Neutrophil (primary cell): ENCODE measurements around the gene CSRNP2.

Experiments
- H3K27ac ChIP-seq: fragments of 200-600 bp; sonication (generic); 2 replicates; pipeline ENCODE4 v1.5.1; 2016; ENCODE audit warnings: mild to moderate bottlenecking, moderate library complexity
- H3K27me3 ChIP-seq: fragments of 200-600 bp; sonication (generic); 2 replicates; pipeline ENCODE4 v1.6.0; 2016; ENCODE audit warnings: mild to moderate bottlenecking
- H3K36me3 ChIP-seq: fragments of 200-600 bp; sonication (generic); 2 replicates; pipeline ENCODE4 v1.5.1; 2017
- H3K4me1 ChIP-seq, 2 experiments: fragments of 200-600 bp in 1 of 2; sonication (generic) in 1 of 2; 1 replicate in 1 of 2; 2 replicates in 1 of 2; pipeline versions ENCODE4 v1.5.1 to v1.6.1; 2013 to 2016; ENCODE audit warnings: low read depth in 1 of 2, low read length in 1 of 2, mild to moderate bottlenecking in 1 of 2, moderate library complexity in 1 of 2; ENCODE audit not compliant: control insufficient read depth in 1 of 2, insufficient read depth in 1 of 2
- H3K4me3 ChIP-seq, 2 experiments: fragments of 200-600 bp in 1 of 2; sonication (generic) in 1 of 2; 1 replicate in 1 of 2; 2 replicates in 1 of 2; pipeline ENCODE4 v1.5.1; 2013 to 2016; ENCODE audit warnings: low read depth in 1 of 2, low read length in 1 of 2, mild to moderate bottlenecking in 1 of 2, moderate library complexity in 1 of 2
- H3K9me3 ChIP-seq: fragments of 200-600 bp; sonication (generic); 2 replicates; pipeline ENCODE4 v1.5.1; 2016
- TF ChIP-seq, protein P1 (sequence below): fragments of 200-600 bp; sonication (generic); IDR thresholded peaks from 2 replicates; pipeline ENCODE4 v1.5.1; 2016; ENCODE audit warnings: antibody characterized with exemption

CSRNP2 gene

DNA sequence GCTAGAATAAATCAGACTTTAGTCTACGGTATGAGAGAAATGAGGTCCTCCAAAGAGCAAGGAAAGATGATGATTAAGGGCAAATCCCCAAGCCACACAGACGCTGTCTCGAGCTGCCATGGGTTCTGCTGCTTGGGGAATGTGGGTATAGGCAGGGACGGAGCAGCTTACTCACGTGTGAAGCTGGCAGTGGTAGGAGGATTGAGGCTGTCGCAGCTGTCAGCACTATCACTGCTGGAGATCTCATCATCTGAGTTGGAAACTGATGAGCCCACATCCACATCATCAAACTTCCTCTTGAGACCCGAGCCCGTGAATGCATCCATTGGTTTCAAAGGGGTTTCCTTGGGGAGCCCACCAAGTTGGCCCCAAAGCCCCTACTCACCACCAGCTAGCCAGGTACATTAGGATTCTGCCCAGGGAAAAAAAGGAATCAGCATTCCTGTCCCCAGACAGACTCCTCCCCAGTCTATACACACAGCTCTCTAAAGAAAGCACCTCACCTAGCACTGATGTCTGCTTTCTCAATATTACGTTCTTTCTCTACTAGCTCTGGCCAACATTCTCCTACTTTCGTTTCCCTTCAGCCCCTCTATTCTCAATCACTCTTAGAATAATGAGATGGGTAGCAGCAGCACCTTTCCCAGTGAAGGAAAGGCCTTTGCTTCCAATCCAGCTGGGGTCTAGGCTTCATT lies 7.0 kb downstream of the CSRNP2 start:
- peaks cover 25% of the 10 kb centered on the region for H3K36me3 ChIP-seq
- H3K27ac ChIP-seq, result no peak overlapping the region
- no peak overlapping the region for H3K4me3 ChIP-seq
- TF ChIP-seq, protein P1, sequence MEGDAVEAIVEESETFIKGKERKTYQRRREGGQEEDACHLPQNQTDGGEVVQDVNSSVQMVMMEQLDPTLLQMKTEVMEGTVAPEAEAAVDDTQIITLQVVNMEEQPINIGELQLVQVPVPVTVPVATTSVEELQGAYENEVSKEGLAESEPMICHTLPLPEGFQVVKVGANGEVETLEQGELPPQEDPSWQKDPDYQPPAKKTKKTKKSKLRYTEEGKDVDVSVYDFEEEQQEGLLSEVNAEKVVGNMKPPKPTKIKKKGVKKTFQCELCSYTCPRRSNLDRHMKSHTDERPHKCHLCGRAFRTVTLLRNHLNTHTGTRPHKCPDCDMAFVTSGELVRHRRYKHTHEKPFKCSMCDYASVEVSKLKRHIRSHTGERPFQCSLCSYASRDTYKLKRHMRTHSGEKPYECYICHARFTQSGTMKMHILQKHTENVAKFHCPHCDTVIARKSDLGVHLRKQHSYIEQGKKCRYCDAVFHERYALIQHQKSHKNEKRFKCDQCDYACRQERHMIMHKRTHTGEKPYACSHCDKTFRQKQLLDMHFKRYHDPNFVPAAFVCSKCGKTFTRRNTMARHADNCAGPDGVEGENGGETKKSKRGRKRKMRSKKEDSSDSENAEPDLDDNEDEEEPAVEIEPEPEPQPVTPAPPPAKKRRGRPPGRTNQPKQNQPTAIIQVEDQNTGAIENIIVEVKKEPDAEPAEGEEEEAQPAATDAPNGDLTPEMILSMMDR, result no peak
- peaks cover 0 to 4% of the 10 kb centered on the region in 2 experiments for H3K4me1 ChIP-seq
- H3K27me3 ChIP-seq, result no peaks in the 10 kb centered on the region
- H3K9me3 ChIP-seq, result no peaks in the 10 kb centered on the region

DNA sequence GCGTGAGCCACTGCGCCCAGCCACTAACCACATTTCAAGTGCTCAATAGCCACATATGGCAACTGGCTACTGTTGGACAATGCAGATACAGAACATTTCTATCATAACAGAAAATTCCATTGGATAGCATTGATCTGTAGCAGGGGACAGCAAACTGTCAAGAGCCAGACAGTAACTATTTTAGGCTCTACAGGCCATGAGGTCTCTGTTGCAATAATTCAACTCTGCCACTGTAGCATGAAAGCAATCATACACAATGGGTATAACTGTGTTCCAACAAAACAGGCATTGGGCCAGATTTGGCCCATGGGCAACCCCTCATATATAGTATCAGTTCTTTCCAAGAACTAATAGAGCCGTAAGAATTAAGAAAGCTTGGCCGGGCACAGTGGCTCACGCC lies 8.0 kb downstream of the CSRNP2 start:
- Histone ChIP-seq H3K27me3 (no peaks in the 10 kb centered on the region), H3K27ac (no peak overlapping the region), H3K4me3 (no peak overlapping the region), H3K4me1 (peaks cover 0 to 4% of the 10 kb centered on the region in 2 experiments), H3K36me3 (peaks cover 26% of the 10 kb centered on the region), H3K9me3 (no peaks in the 10 kb centered on the region)
- TF ChIP-seq, protein P1, result no peak

DNA sequence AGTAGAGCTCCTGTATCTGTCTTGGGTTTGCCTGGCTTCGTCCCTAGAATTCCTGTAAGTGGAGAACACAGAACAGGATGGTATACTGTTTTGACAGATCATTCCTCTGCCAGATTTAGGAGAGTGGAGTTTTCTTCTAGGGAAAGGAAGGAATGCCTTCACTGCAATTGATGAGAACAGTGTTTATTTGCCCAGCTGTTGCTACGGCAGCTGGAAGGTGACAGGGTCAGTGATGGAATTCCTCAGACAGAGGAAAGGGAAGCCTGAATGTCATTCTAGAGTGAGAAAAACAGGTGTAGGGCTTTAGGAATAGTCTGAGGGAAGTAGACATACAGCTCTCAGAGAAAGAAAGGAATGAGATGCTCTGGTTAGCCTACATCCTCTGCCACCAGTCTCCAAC lies 11.7 kb downstream of the CSRNP2 start:
- Histone ChIP-seq H3K27me3 (no peaks in the 10 kb centered on the region), H3K36me3 (peaks cover 45% of the 10 kb centered on the region), H3K4me3 (no peak overlapping the region), H3K4me1 (peaks cover 5 to 6% of the 10 kb centered on the region in 2 experiments), H3K27ac (no peak overlapping the region), H3K9me3 (no peaks in the 10 kb centered on the region)
- TF ChIP-seq, protein P1, result no peak

DNA sequence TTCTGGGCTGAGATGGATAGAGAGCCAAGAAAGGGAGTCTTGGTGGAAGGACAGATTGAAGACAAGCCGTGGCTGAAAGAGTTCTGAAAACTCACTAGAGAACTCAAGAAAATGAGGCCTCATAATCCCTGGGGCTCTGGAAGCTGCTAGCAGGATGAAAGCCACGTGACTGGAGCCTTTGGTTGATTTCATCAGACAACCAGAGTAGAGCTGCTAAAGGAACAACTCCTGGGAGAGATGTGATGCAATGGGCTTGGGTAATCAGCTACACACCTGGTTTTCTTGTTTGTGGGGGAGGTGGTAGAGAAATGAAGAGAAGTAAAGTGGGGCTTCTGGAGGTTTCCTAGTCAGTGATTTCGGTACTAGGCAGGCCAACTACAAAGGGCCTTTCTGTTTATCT lies 13.4 kb downstream of the CSRNP2 start:
- Histone ChIP-seq H3K27ac (no peak overlapping the region), H3K36me3 (peaks cover 62% of the 10 kb centered on the region), H3K9me3 (no peaks in the 10 kb centered on the region), H3K4me1 (peaks cover 5 to 6% of the 10 kb centered on the region in 2 experiments), H3K4me3 (no peak overlapping the region), H3K27me3 (no peaks in the 10 kb centered on the region)
- TF ChIP-seq, protein P1, result no peak

DNA sequence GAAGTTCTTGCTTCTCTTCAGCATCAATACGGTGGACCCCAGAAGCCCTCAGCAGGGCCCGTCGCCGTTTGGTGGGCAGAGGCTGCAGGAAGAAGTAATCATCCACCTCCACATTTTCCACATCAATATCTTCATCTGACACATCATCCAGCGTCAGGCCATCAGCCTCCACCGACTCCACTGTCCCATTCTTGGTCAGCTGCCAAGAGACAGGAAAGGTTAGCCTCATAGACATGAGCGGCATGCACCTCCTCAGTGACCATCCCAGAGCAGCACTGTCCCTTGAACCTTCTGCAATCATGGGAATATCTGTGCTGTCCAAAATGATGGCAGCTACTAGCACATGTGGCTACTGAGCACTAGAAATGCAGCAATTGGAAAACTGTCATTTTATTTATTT lies 15.6 kb downstream of the CSRNP2 start:
- Histone ChIP-seq H3K27ac (no peak overlapping the region), H3K4me3 (no peak overlapping the region), H3K9me3 (no peaks in the 10 kb centered on the region), H3K4me1 (peaks cover 5 to 6% of the 10 kb centered on the region in 2 experiments), H3K27me3 (no peaks in the 10 kb centered on the region), H3K36me3 (peaks cover 71% of the 10 kb centered on the region)
- TF ChIP-seq, protein P1, result no peak
